HG03571 (cell line): ENCODE measurements around the gene P3H3.
A peak's percentile ranks its signal among the peaks of the same experiment; 100 is the strongest.

ENCODE experiments used
- ATAC-seq: cut with Tn5 transposase; IDR thresholded peaks from one replicate; pipeline ENCODE4 v1.9.1; 2021; ENCODE audit not compliant: unreplicated experiment

Gene P3H3

GRCh38 chr12:6826125-6826733, 2.0 kb upstream of the P3H3 start:
- ATAC-seq, result no peak

- ATAC-seq, result no peak
Observed at GRCh38 chr12:6826734-6827436, 1.3 kb upstream of the P3H3 start.

- ATAC-seq, result no peak
Observed at GRCh38 chr12:6827437-6827911, 733 bp upstream of the P3H3 start.

- no peak for ATAC-seq
Observed at GRCh38 chr12:6828781-6829535, 751 bp downstream of the P3H3 start.

- ATAC-seq, result no peak
Observed at GRCh38 chr12:6829536-6830220, 1.5 kb downstream of the P3H3 start.

GRCh38 chr12:6830286-6830890, 2.2 kb downstream of the P3H3 start:
- no peak for ATAC-seq

GRCh38 chr12:6830999-6831398, 2.8 kb downstream of the P3H3 start:
- no peak for ATAC-seq

- ATAC-seq, result no peak
Observed at GRCh38 chr12:6831450-6831995, 3.3 kb downstream of the P3H3 start.

GRCh38 chr12:6832125-6832524, 3.9 kb downstream of the P3H3 start:
- no peak for ATAC-seq

- ATAC-seq, result no peak
Observed at GRCh38 chr12:6833189-6833890, 5.1 kb downstream of the P3H3 start.

- ATAC-seq, result no peak
Observed at GRCh38 chr12:6834254-6834653, 6.0 kb downstream of the P3H3 start.

GRCh38 chr12:6834873-6835272, 6.7 kb downstream of the P3H3 start:
- ATAC-seq, result no peak

- no peak for ATAC-seq
Observed at GRCh38 chr12:6836851-6837250, 8.6 kb downstream of the P3H3 start.

GRCh38 chr12:6837370-6838060, 9.3 kb downstream of the P3H3 start:
- ATAC-seq, result no peak

- ATAC-seq, result no peak
Observed at GRCh38 chr12:6838854-6839253, 10.6 kb downstream of the P3H3 start.

- peak; percentile 70 for ATAC-seq
Observed at GRCh38 chr12:6839482-6840201, 11.4 kb downstream of the P3H3 start.

- no peak for ATAC-seq
Observed at GRCh38 chr12:6840330-6840729, 12.1 kb downstream of the P3H3 start.

- ATAC-seq, result no peak
Observed at GRCh38 chr12:6840761-6841515, 12.7 kb downstream of the P3H3 start, which contains the start of gene GNB3. GNB3 (plus strand) TSS chr12:6840925; CDS start chr12:6841288, 363 bp downstream.
